ENCODE data around the gene CLIC5.

DNA sequence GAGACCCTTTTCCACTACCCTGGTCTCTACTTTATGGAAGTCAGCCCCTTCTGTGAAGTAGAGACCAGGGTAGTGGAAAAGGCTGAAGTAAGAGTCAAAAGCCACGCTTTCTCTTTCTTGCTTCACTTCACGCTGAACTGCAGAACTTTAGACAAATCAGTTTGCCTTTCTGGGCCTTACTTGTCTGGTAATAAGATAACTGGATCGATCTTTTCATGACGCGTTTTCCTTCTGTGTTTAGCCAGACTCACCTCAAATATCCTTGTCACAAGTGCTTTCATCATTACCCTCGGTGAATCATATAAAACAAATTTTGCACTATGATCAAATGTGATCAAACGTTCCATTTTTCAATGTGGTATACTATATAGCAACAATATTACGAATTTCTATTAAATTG lies 170.7 kb downstream of the CLIC5 start:
- TF ChIP-seq, protein P1, sequence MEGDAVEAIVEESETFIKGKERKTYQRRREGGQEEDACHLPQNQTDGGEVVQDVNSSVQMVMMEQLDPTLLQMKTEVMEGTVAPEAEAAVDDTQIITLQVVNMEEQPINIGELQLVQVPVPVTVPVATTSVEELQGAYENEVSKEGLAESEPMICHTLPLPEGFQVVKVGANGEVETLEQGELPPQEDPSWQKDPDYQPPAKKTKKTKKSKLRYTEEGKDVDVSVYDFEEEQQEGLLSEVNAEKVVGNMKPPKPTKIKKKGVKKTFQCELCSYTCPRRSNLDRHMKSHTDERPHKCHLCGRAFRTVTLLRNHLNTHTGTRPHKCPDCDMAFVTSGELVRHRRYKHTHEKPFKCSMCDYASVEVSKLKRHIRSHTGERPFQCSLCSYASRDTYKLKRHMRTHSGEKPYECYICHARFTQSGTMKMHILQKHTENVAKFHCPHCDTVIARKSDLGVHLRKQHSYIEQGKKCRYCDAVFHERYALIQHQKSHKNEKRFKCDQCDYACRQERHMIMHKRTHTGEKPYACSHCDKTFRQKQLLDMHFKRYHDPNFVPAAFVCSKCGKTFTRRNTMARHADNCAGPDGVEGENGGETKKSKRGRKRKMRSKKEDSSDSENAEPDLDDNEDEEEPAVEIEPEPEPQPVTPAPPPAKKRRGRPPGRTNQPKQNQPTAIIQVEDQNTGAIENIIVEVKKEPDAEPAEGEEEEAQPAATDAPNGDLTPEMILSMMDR (IDR thresholded peaks at IDR 0.05): no peak
- TF ChIP-seq POLR2A (IDR thresholded peaks at IDR 0.05): no peak
